Hematopoietic multipotent progenitor cell treated with erythropoietin and hydrocortisone succinate and interleukin-3 and kit ligand, for 4 days (in vitro differentiated cells): Measurements from ENCODE around the gene GNB1.

Experiments used
- DNase-seq: peaks from one replicate; pipeline ENCODE4 v3.0.0-alpha.2; 2015

The GNB1 gene

DNA sequence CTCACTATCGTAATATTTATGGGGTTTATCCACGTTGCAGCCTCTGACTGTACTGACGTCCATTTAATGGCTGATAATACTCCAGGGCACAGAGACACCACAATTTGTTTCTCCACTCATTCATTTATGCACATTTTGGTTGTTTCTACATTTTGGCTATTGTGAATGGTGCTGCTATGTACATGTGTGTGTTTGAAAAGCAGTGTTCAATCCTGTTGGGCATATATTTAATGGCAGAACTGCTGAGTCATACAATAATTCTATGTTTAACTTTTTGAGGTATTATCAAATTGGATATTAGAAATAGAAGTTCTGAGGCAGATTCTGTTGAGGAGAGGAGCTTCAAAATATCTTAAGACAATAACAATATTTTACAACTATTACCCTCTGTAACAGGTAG is 73.7 kb downstream of the GNB1 start:
- no peak for DNase-seq

DNA sequence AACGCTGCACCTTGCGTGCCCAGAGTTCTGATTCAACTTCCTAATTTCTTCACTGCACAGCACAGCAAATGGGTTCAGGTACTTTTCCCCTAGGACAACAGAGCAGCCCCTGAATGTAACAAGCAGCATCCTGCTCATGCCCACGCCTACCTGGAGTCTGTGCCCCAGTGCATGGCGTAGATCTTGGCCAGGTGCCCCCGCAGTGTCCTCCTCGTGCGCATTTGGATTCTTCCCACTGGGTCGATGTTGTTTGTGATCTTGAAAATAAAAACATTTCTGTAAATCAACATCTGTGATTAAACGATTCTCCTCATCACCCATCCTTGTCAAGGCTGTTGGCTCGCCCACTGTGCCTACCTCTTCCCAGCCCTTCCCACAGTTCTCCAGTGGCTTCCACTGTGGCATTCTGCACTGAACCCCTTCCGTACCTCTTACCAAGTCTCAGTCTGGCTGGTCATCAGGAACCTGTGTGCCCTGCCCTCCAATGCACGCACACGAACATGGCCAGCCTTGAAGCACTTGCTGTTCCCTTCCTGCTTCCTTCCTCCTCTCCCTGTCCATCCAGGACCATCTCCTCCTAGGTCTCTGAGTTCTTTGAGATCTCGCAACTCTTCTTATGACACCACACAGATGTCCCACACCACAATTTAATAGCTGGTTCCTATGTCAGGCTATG is 75.1 kb downstream of the GNB1 start:
- DNase-seq: no peak

DNA sequence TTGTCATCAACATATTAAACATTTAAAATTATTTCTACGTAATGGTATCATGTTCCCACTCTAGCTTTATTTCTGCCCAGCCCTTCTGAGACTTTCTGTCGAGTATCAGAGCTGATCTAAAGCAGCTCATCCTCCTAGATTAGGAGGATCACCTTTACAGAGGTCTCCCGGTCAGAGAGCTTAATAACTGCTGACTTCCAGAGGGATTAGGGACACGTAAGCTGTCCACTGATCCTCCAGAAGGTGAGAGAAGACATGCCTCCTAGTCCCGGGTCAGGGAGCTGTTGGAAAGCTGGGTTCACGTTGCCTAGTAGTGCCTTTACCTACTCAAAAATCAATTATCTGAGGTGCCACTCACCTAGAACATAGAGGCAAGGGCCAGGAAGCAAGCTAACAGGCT is 81.4 kb downstream of the GNB1 start:
- no peak for DNase-seq

DNA sequence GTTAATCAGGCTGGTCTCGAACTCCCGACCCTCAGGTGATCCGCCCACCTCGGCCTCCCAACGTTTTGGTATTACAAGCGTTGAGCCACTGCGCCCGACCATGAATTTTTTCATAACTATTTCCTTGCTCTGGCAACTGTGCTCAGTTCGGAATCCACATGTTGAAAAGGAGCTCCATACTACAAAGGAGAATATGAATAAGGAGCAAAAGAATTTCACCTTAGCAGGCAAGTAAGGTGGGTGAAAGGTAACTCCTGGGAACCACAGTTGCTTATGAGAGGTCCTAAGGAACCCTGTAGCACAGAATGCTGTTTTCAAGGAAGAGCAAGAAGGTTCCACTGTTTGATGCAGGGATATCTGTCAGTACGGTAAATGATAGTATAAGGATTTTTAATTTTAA is 82.7 kb downstream of the GNB1 start:
- no peak for DNase-seq

DNA sequence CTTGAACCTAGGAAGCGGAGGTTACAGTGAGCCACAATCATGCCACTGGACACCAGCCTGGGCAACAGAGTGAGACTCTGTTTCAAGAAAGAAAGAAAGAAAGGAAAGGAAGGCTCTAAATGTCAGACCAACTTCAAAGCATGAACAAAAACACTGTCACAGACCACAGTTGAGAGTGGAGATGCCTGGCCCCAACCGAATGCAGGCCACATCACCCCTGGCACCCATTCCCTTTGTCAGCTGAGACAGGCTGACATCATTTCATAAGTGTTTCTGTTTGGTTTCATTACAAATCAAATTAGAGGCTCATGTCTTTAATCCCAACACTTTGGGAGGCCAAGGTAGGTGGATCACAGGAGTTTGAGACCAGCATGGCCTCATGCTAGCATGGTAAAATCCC is 84.0 kb downstream of the GNB1 start:
- DNase-seq: no peak

DNA sequence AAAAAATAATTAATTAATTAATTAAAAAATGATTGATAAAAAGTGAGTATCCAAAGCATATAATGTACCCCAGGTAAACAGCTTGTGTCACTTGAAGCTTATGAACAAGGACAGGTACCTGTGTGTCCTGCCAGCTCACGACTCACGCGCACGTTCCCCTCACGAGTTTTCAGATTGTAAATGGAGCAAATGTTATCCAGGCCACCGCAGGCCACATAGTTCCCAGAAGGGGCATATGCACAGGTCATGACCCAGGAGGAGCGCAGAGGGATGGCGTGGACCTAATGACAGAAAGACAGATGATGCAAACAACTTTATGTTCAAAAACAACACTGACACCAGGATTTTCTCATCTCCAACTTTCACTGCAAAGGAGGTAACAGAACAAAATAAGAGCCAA is 86.6 kb downstream of the GNB1 start:
- no peak for DNase-seq

DNA sequence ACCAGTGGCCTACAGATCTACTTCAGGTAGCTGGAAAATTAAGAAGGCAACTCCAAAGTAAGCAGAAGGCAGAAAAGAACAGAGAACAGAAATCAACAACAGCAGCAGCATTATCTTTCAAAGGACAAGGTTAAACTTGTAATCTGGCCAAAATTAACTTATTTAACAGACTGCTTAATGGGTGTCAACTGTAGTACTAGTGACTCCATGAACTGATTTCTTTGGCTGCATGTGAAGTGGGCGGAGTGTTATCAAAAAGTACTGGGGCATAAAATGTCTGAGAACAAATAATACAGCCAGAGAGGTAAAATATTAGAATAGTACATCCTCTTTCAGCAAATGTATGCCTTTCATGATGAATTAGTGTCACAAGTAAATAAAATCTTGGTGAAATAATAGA is 88.0 kb downstream of the GNB1 start:
- no peak for DNase-seq

DNA sequence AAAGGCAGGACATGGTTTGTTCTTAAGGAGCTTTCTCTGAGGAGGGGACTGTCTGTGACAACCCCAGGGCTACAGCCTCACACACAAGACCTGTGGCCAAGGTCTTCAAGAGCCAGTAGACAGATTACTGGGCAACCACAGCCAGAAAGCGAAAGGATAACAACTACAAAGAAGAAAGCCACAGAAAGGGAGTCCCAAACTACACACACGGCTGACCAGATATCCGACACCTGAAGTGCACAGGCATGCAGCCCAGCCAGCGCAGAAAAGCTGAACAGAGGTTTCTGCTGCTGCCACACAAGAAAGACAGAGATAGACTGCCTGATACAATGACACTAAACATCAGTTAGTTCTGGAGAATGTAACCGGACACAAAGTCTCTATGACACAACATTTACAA is 91.2 kb downstream of the GNB1 start:
- DNase-seq: no peak

DNA sequence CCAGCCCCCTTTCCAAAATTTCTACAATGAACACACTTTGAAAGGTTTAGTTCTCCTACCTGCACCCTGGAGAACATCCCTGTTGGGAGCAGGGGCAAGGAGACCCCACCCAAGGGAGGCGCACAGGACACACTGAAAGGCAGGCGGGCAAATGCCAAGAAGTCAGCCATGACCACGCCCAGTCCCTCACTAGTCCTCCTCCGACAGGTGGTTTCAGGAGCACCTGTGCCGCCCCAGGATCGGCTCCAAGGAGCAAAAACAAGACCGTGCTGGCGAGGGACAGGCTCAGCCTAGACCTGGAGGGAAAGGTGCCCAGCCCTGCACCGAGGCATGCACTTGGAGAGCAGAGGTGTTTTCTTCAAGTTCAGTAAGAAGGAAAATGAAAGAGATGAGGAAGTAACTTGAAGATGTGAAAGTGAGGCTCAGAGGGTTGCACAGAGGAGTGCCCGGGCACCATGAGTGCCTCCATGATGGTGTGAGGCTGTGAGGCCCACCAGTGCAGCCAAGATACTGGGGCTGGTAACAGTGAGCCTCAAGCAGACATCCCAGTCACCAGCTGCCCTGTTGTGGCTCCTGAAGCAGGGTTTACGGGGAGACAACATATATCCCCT is 93.1 kb downstream of the GNB1 start:
- DNase-seq: no peak

DNA sequence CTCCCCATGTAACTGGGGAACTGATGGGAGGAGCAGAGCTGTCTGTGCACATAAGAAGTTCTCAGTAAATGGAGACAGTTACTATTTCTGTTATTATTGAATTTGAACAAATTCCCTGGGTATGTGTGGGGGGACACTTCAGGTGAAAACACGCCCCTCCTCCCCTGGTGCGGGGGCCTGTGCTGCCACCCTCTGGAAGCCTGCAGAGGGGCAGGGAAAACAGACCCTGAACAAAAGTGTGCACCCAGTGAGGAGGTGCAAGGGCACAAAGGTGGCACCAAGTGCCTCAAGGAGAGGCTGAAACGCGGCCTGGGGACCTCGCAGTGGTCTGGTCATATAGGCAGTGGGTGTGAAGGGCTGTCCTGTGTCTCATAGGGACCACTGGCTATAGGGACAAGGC is 94.4 kb downstream of the GNB1 start:
- peak; percentile 21 for DNase-seq

DNA sequence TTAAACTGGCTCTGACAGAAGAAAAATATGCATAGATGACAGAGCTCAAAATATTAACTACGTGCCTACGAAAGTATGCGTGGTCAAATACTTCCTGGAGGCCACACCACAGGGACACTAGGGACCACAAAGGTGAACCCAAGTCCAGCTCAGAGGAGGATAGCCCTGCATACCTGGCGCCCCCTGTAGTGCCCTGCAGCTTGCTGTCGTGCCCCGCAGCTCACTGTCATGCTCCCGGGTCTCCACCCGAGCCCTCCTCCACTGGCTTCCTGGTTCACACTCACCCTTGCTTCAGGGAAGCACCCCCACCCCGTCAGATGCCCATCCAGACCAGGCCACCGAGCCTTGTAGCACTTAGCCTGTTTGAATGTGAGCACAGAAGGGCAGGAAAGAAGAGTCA is 95.9 kb downstream of the GNB1 start:
- DNase-seq: no peak

DNA sequence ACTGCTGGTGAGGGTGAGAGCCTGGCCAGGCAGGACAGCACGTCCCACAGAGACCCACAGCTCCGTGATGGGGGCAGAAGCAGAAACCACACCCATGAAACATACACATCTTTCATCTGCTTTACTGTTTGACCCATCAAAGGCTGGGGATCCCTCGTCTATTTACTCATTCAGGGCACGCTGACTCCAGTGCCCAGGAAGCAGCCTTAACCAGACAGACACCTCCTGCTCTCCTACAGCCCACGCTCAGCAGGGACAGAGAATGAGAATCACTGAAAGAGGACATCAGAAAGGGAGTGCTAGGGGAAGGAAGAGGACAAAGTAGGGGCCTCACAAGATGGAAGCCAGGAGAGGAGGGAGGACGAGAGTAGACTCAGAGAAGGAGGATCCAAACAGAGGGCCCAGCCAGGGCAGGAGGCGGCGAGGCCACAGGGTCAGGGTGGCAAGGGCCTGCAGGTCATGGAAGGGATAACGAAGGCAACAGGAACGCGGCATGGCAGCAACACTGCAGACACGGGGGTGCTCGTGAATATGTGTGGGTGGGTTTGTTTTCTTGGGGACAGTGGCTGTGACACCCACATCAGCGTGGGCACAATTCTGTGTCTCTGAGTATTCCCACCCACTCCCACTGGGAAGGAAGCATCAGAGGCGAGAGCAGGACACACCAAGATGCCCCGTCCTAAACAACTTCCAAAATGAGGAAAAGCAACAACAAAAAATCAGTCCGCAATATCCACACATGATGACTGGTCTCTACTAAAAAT is 97.2 kb downstream of the GNB1 start:
- DNase-seq: no peak

DNA sequence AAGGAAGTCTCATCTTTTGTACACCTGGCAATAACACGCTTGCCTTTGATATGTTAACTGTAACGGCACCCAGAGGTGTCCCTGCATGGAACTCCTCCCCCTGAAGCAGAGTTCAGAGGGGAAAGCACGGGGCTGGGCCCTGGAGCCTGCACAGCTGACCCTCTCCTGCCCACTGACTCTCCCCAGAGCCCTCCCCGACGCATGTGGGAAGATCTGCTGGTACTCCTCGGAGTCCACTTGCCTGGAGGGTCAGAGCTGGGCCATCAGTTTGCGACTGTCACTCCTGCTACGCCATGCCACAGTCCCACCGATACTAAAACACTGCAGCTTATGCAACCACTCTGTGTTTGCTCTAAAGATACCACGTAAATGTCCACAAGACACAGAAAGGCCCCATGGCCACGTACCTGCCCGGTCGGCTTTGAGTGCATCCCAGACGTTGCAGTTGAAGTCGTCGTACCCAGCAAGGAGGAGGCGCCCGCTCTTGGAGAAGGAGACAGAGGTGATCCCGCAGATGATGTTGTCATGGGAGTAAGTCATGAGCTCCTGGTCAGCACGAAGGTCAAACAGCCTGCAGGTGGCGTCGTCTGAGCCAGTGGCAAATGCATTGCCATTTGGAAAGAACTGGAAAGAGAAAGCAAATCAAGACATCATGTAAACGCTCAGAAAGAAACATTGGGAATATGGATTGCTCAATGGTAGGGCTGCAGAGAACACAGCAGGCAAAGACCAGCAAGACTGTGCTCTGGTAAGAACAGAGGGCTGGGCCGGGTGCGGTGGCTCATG is 102.0 kb downstream of the GNB1 start:
- peak; percentile 63 for DNase-seq

DNA sequence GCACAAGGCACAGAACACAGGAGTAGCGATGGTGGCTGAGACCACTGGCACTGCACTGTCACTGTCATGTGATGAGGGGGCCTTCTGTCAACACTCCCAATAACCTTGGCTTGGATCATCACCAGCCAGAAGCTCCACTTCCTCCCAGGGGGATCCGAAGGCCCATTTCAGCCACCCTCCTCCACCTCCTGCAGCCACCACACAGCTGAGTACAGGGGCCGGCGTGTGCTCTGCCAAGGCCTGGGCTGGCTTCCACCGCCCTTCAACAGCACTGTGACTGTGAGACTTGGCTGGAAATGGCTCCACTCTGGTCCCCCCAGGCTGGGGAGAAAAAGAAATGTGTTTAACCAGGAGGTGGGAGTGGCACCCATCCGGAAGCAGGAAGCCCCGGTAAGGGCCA is 102.8 kb downstream of the GNB1 start:
- no peak for DNase-seq

DNA sequence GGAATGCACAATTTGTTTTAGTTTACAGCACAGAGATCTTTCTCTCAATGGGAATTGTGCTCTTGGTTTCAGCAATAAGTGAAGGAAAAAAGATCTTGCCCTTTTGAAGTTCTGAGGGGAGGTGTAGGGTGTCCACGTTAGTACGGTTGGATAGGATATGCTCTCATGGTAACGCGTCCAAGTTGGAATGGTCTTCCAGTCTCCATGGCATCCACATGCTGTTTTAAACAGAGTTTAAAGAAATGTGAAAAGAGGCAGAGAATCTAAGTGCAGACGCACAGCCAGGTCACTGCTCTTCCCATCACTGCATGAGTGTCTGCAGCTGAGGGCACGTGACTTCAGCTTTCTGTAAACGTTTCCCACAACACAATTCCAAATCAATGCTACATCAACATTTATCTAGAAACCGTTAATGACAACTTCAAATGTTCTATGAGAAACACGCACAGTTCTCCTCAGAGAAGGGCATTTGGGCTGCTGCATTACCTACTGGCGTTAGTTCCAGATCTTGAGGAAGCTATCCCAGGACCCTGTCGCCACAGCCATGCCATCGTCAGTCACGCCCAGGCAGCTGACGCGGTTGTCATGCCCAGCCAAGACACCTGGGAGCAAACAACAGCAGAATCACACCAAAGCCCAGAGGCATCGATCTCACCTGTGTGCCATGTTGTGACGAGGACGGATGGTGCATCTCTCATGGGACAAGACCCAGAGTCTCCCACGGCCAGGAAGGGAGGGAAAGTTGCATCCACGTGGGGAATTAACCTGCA is 103.9 kb downstream of the GNB1 start:
- DNase-seq: no peak

DNA sequence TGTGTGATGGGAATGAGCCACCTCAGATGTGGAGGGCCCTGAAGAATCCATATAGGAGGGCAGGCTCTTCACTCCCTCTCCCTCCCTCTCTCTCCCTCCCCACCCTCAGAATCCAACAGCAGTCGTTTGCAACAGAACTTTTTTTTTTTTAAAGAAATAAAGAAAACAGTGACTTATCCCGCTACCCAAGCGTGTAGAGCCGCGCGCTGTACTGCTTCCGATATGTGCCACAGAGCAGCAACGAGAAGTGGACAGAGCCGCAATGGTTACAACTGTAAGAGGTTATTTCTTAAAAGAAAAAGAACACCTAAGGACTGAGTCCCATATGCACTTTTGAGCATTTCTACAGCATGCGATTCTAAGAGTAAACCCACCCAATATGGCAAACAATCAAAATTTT is 105.2 kb downstream of the GNB1 start:
- no peak for DNase-seq

DNA sequence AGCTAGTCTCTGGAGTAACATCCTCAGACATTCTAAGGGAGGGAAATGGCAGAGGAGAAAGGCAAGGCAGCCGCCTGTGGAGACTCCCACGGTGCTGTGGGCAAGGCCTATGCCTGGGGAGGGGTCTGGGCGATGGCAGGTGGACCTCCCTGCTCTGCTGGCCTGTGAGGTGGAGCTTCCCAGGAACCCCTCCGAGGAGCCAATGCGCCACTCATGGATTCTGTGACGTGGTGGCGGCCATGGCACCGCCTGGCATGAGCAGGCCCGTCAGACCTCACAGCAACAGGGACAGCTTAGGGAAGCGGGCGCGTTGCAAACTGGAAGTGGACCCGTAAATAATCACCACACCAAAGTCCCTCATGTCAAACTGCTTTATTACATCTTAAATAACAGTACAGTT is 106.0 kb downstream of the GNB1 start:
- DNase-seq: no peak

DNA sequence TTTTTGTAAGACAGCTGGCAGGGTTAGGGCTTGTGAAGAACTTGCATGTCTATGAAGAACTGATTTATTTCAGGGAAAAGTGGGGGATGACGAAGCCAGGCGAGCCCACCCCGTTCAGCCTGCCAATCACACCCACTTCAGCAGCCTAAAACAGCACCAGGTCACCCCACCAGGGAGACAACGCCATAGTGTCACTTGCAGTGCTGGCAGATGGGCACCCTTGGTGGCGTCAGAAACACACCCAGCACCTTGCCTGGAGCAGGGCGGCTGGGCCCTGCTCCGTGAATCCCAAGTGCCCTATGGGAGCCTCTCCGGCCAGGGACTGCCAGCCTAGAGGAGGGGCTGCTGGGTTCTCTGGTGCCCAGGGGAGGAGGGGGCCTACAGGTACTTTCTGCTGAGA is 107.6 kb downstream of the GNB1 start:
- no peak for DNase-seq

DNA sequence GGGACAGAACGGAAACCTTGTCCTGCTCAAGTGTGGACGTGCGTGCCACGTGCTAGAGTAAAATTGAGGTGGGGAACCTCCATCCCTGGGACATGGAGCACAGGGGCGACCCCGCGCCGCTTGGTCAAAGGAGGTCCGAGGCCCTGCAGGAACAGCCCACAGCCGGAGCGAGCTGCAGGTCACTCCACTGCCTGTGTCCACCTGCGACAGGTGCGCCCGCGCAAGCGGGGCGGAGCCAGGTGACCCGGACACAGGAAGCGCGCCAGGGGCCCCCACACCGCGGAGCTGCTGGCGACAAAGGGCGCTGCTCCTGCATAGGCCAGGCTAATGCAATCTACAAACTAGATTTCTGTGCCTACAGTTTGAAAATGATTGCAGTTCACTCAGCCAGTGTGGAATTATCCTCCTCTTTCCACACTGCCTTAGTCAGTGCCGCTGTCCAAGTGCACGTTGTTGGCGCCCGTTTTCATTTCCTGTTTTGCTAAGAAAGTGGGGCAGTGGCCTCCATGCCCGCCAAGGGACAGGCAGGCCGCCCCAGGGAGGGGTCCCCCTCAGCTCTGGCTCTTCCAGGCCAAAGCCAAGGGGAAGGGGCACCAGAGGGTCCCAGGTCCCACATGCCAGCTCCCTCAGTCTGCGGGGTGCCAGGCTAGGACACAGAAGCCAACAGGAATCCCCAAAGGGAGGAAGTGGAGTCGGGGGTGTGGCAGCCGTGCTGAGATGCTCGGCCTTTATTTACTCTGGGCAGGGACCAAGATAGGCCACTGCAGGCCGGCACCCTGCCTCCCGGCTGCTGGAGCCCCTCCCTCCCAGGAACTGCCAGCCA is 108.3 kb downstream of the GNB1 start:
- peak; percentile 66 for DNase-seq

DNA sequence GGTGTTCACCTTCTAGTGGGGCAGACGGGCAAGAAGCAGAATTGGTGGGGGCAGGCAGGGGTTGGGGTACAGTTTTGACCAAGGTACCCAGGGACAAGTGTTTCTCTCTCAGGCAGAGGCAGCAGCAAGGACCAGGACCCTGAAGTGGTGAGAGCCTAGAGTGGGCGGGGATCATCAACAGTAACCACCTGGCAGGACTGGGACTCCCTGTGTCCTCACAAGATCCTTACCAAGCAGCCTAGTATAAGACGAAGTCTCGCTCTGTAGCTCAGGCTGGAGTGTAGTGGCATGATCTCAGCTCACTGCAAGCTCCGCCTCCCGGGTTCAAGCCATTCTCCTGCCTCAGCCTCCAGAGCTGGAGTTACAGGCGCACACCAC is 109.4 kb downstream of the GNB1 start:
- peak; percentile 27 for DNase-seq

DNA sequence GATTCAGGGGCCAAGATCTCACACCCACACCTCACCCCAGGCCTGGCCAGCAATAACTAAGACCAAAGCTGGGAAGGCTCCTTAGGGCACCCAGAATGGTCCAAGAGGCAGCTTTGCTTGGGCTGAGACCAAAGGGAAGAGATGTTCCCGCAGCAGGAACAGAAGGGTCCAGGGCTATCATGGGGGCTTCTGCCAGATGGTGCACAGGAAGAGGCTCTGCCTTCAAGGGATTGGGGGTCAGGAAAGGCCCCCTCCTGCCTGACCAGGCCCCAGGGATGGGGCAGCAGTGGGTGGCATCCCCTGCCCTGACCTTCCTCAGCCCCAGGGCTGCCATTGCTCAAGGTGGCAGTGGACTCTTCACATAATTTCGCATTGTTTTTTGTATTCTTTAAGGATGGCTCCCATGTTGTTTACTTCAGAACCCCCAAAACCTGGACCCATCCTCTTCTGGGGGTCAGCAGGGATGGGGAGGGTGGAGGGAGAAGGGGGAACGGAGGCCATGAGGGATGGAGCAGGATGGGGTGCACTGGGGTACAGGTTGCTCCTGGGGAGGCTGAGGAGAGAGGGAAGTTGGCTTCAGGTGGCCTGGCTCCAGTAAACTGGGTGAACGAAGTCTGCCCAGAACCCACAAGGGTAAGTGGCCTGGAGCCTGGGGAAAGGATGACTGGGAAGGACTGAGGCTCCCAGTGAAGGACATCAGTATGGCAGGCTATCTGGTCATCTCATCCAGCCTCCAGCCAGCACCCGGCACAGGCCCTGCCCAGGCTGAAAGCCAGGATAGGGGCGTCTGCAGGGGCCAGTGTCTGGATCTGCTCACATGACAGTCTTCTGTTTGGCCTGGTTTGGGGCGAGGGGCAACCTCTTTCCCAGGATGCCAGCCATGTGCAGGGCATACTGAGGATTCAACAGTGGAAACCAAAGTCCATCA is 110.0 kb downstream of the GNB1 start:
- DNase-seq: no peak
